ENCODE results near the gene GALNT14. TPM values are rescaled to one million over a fixed set of nuclear protein-coding genes. Genes with fewer than 3 reads are reported as not detected.

The GALNT14 gene
- total and polyA plus RNA-seq, 10 of the 15 experiments (the other 5 are each of a cell fraction or from before 2014, with no cell fraction given) = 3.7 to 17.8 (median 6.0) TPM

- FAIRE-seq (no peak), DNase-seq (ENCODE audit: low read depth, low spot score) (no peak), ATAC-seq (no peak)
- H3K36me3 ChIP-seq (ENCODE audit: control insufficient read depth in 2 of 2, insufficient read depth in 2 of 2, low read length in 1 of 2) = no peaks in the 10 kb centered on the region
- ChIA-PET POLR2A (no interaction called here), SMC1A (ENCODE audit: uncharacterized antibody, unreplicated experiment) (no interaction called here), CTCF (interaction anchor here (1.6 kb wide), 1 partner anchor 225 kb away, joined by 4 read pairs; no protein-coding TSS in a partner anchor), RAD21 (ENCODE audit: unreplicated experiment) (no interaction called here)
- no peaks in the 10 kb centered on the region for H3K79me2 ChIP-seq (ENCODE audit: control insufficient read depth, insufficient read depth, low read length)
- H3K9ac ChIP-seq (ENCODE audit: control insufficient read depth, insufficient read depth, low read length) = no peak overlapping the region
- no peak overlapping the region for H3K4me2 ChIP-seq (ENCODE audit: control insufficient read depth, insufficient read depth)
- H3K4me1 ChIP-seq (ENCODE audit: control insufficient read depth, insufficient read depth, low read length) = no peaks in the 10 kb centered on the region
- no peak overlapping the region for H2AFZ ChIP-seq (ENCODE audit: control insufficient read depth, low read depth, low read length)
- no TSS peak for BruUV-seq (replicated peaks)
- no peaks in the 10 kb centered on the region for H3K27me3 ChIP-seq (replicated peaks in 1 of 2; ENCODE audit: control insufficient read depth in 2 of 2, insufficient read depth in 2 of 2, low read length in 1 of 2)
- 45% methylated on average over 8 of the region's 8 CpGs for WGBS (ENCODE audit: insufficient coverage, insufficient replicate concordance, low lambda C conversion rate, missing lambda C conversion rate)
- TF ChIP-seq SP1 (IDR thresholded peaks at IDR 0.05; ENCODE audit: low read depth, low read length) = no peak
- no peak for TF ChIP-seq BHLHE40 (IDR thresholded peaks at IDR 0.05; ENCODE audit: borderline replicate concordance in 1 of 2, low read depth in 2 of 2, low read length in 1 of 2)
- no peak for TF ChIP-seq ZNF207 (IDR thresholded peaks at IDR 0.05; ENCODE audit: borderline replicate concordance)
- TF ChIP-seq POLR2AphosphoS5 (IDR thresholded peaks at IDR 0.05; ENCODE audit: low read length) = no peak
- TF ChIP-seq YBX1 (IDR thresholded peaks at IDR 0.05) = no peak
- TF ChIP-seq FOXK2 (IDR thresholded peaks at IDR 0.05) = no peak
- no peak for TF ChIP-seq NR2C1 (IDR thresholded peaks at IDR 0.05)
- no peak for TF ChIP-seq RAD21 (IDR thresholded peaks at IDR 0.05; ENCODE audit: insufficient read depth, low read depth, low read length)
- TF ChIP-seq SPI1 (IDR thresholded peaks at IDR 0.05; ENCODE audit: borderline replicate concordance, insufficient read depth, low read depth, low read length) = no peak
- TF ChIP-seq MEF2A (IDR thresholded peaks at IDR 0.05; ENCODE audit: insufficient read depth, low read depth, low read length) = no peak
- no peak for TF ChIP-seq GABPA (IDR thresholded peaks at IDR 0.05; ENCODE audit: low read depth)
- TF ChIP-seq POLR2A (IDR thresholded peaks at IDR 0.05; ENCODE audit: low read depth, low read length) = no peak
- TF ChIP-seq POU2F2 (IDR thresholded peaks at IDR 0.05; ENCODE audit: borderline replicate concordance, low read depth, low read length) = no peak
- no peak for TF ChIP-seq CUX1 (IDR thresholded peaks at IDR 0.05; ENCODE audit: insufficient replicate concordance, low read depth, low read length)
- TF ChIP-seq EGR1 (IDR thresholded peaks at IDR 0.05; ENCODE audit: borderline replicate concordance in 1 of 2, low read depth in 2 of 2, low read length in 2 of 2) = no peak
- no peak for TF ChIP-seq HCFC1 (IDR thresholded peaks at IDR 0.05; ENCODE audit: low read length)
- TF ChIP-seq NR2C2 (IDR thresholded peaks at IDR 0.05; ENCODE audit: borderline replicate concordance, control insufficient read depth, insufficient read length, low read depth) = no peak
- no peak for TF ChIP-seq SUZ12 (IDR thresholded peaks at IDR 0.05; ENCODE audit: unreplicated experiment)
- TF ChIP-seq RFX5 (IDR thresholded peaks at IDR 0.05; ENCODE audit: low read depth, low read length) = no peak
- no peak for TF ChIP-seq NFYB (IDR thresholded peaks at IDR 0.05; ENCODE audit: insufficient read depth, low read depth, low read length)
- H3K9me3 ChIP-seq (replicated peaks; ENCODE audit: control insufficient read depth, insufficient read depth, low read length) = no peaks in the 10 kb centered on the region
- intact Hi-C loops (cut with micrococcal nuclease; ENCODE audit: unreplicated experiment) (no loop called here), in situ Hi-C loops (cut with MboI) (no loop called here)
- H3K27ac ChIP-seq (ENCODE audit: control insufficient read depth, insufficient read depth) = no peak overlapping the region
- no peaks in the 10 kb centered on the region for H4K20me1 ChIP-seq (ENCODE audit: control insufficient read depth, insufficient read depth)
- H3K4me3 ChIP-seq = no peak overlapping the region
These were observed 28.5 kb downstream of the GALNT14 start for GRCh38 chr2:31109633-31110192.
